DLD1 (cell line): ENCODE data around the gene CRNN.

Experiments
- in situ Hi-C: cut with HindIII; loops from 2 replicates; pipeline ENCODE4 v1.10.0; 2017; ENCODE audit warnings: low sequenced_read_pairs

CRNN gene

GRCh38 chr1:152413909-152414308 lies at the start of gene CRNN:
Gene CRNN, minus strand, starts transcription at chr1:152414263. Its CDS starts 2,030 bp downstream, at chr1:152412233.
- in situ Hi-C loops = no loop called here

DNA sequence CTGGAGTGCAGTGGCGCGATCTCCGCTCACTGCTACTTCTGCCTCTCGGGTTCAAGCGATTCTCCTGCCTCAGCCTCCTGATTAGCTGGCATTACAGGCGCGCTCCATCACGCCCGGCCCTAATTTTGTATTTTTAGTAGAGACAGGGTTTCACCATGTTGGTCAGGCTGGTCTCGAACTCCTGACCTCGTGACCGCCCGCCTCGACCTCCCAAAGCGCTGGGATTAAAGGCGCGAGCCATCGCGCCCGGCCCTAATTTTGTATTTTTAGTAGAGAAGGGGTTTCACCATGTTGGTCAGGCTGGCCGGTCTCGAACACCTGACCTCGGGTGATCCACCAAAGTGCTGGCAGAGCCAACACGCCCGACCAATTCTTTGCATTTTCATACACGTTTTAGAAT lies 48.6 kb upstream of the CRNN start:
- in situ Hi-C loops = no loop called here

GRCh38 chr1:152461544-152461943 lies 47.5 kb upstream of the CRNN start:
- in situ Hi-C loops = no loop called here

- in situ Hi-C loops = no loop called here
These were observed 46.5 kb upstream of the CRNN start for GRCh38 chr1:152460529-152460899.

- in situ Hi-C loops = no loop called here
These were observed 45.8 kb upstream of the CRNN start for GRCh38 chr1:152459596-152460528.

- in situ Hi-C loops = no loop called here
These were observed 44.5 kb upstream of the CRNN start for GRCh38 chr1:152458384-152459185.

- in situ Hi-C loops = no loop called here
These were observed 43.5 kb upstream of the CRNN start for GRCh38 chr1:152457561-152457960.

DNA sequence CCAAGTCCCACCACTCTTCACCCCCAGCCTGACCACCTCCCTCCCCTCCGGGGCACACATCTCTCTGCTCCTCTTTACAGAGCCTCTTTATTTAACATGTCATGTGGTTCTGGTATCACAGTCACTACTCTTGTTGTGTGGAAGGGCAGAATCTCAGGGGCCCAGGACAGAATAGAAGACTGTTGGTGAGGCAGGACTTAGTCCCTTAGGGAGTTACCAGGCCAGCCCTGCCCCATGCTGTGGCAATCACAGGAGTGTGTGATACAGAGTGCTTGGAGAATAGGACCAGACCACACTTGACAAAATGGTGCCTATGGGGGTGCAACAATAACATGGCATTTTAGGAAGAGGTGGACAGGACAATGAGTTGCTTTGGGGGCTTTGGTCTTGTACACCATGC lies 43.0 kb upstream of the CRNN start:
- in situ Hi-C loops = no loop called here

- in situ Hi-C loops = no loop called here
These were observed 37.2 kb upstream of the CRNN start for GRCh38 chr1:152451254-152451653.

DNA sequence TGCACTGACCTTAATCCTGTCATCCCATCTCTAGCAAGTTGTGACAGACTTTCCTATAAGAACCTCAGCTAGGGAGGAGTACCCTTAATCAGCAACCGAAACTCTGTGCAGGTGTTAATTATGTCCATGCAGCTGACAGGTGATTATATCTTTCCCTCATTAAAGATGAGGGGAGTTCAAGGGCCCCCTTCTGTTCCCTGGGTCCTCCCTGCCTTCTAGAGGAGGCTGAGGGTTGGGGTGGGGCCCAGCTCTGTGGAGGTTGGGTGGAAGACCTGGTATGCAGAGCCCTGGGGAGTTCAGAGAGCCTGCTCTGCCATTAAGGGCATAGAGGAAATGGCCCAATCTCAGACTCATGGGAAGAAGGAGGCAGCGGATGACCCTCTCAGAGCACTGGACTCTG lies 35.6 kb upstream of the CRNN start:
- in situ Hi-C loops = no loop called here

GRCh38 chr1:152448496-152448895 lies 34.4 kb upstream of the CRNN start:
- in situ Hi-C loops = no loop called here

DNA sequence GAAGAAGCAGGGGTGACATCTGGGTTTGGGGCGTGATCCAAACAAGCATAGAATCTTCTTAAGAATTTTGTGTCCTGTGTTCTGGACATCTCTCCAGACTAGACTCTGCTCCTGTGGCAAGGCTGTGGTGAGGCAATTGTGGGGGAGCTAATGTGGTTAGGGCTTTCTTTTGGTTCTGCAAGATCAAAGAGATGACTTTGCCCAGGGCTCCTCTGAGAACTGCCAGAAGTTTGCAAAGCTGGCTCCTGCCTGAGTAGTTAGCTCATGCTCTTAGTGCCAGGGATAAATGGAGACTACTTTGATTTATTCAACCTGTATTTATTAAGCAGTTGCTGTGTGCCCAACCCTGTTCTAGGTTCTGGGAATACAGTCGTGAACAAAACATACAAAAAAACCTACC lies 34.0 kb upstream of the CRNN start:
- in situ Hi-C loops = no loop called here

- in situ Hi-C loops = no loop called here
These were observed 33.4 kb upstream of the CRNN start for GRCh38 chr1:152447484-152447883.

GRCh38 chr1:152444045-152444444 lies 30.0 kb upstream of the CRNN start:
- in situ Hi-C loops = no loop called here

DNA sequence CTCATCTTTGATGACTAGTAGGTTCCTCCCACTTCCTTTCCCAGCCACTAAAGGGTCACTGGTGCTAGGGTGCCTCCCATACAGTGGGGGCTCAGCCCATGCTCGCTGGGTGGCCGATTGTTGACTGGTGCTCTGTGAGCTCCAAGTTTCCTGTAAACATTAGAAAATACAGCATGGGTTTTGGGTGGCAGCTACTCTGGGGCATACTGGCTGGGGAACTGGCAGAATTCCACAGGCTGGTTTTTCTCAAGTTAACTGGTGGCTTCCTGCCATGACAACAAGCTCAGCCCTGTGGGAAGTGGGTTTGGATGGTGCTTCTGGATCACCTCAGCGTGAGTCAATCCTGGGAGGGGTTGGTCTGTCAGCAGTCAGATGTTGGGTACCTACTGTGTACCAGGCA lies 28.7 kb upstream of the CRNN start:
- in situ Hi-C loops = no loop called here

DNA sequence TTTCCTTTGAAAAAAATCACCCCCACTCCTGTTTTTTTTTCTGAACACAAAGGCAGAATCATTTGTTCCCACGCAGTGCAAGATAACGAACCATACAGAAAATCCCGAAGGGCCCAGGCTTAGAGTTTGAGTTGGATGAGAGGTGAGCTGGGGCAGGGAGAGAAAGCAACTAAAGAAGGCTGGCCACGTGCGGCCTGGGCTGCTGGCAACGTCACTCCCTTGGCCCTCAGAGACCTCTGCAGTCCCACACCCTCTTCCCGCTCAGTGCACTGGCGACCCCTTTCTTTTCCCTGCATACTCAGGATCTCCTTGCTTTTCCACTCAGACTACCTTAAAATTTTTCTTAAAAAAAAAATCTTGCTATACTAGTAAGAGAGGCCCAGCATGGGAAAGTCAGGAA lies 28.2 kb upstream of the CRNN start:
- in situ Hi-C loops = no loop called here

- in situ Hi-C loops = no loop called here
These were observed 27.7 kb upstream of the CRNN start for GRCh38 chr1:152441756-152442155.

GRCh38 chr1:152440635-152441471 lies 26.8 kb upstream of the CRNN start:
- in situ Hi-C loops = no loop called here

- in situ Hi-C loops = no loop called here
These were observed 22.8 kb upstream of the CRNN start for GRCh38 chr1:152436593-152437496.

DNA sequence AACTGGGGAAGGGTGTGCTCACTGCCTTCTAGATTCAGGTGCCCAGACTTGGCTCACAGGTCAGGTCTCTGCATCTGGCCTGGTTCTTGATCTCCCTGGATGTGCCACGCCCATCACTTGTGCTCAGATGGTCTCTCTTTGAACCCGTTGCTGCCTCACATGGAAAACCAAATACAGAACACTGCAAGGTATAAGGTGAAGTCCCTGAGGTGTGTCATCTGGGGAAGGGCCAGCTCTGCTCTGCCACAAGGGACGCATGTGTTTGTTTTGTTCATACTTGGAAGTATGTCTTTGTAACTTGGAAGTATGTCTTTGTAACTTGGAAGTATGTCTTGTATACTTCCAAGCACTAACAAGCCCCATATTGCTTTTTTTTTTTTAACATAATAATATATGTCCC lies 13.4 kb upstream of the CRNN start:
- in situ Hi-C loops = no loop called here
